NCI-H146 (cell line): ENCODE measurements around the gene MAP7D1.
A peak's percentile ranks its signal among the peaks of the same experiment; 100 is the strongest.
"Not testable (repeated sequence)": the region's sequence is repeated elsewhere in the genome, so short reads cannot be mapped to it uniquely, and the experiment has no call there.

Source experiments
- DNase-seq: peaks from one replicate; lab custom pipeline; 2025; lab: John Stamatoyannopoulos, UW

The MAP7D1 gene

GRCh38 chr1:36168514-36168913, 12.6 kb downstream of the MAP7D1 start:
- no peak for DNase-seq

GRCh38 chr1:36170643-36171412, 14.9 kb downstream of the MAP7D1 start:
- DNase-seq: no peak

- no peak for DNase-seq
These were observed 16.2 kb downstream of the MAP7D1 start for GRCh38 chr1:36172017-36172747.

GRCh38 chr1:36172983-36173382, 17.0 kb downstream of the MAP7D1 start:
- no peak for DNase-seq

- peak; percentile 59 for DNase-seq
These were observed 18.8 kb downstream of the MAP7D1 start for GRCh38 chr1:36174713-36175112.

- peak; percentile 26 for DNase-seq
These were observed 19.5 kb downstream of the MAP7D1 start for GRCh38 chr1:36175137-36176095.

GRCh38 chr1:36176106-36176949, 20.4 kb downstream of the MAP7D1 start:
- no peak for DNase-seq

- no peak for DNase-seq
These were observed 21.9 kb downstream of the MAP7D1 start for GRCh38 chr1:36177589-36178431.

- DNase-seq: no peak
These were observed 22.7 kb downstream of the MAP7D1 start for GRCh38 chr1:36178471-36179219.

- DNase-seq: no peak
These were observed 23.2 kb downstream of the MAP7D1 start for GRCh38 chr1:36179220-36179600.

GRCh38 chr1:36182734-36183133, 26.8 kb downstream of the MAP7D1 start:
- no peak for DNase-seq

GRCh38 chr1:36183309-36183856, 27.4 kb downstream of the MAP7D1 start:
- no peak for DNase-seq

GRCh38 chr1:36187800-36188593, 32.0 kb downstream of the MAP7D1 start:
- peak; percentile 74 for DNase-seq

- DNase-seq: not testable (repeated sequence)
These were observed 40.8 kb downstream of the MAP7D1 start for GRCh38 chr1:36196805-36197204.

GRCh38 chr1:36198641-36199040, 42.7 kb downstream of the MAP7D1 start:
- DNase-seq: no peak

- DNase-seq: no peak
These were observed 44.2 kb downstream of the MAP7D1 start for GRCh38 chr1:36199934-36200741.

GRCh38 chr1:36203027-36203553, 47.1 kb downstream of the MAP7D1 start:
- DNase-seq: no peak
